GM19035 (cell line): Measurements from ENCODE around the gene BEAN1.

ENCODE experiments used
- ATAC-seq: cut with Tn5 transposase; IDR thresholded peaks from one replicate; pipeline ENCODE4 v1.9.1; 2021; ENCODE audit not compliant: unreplicated experiment

BEAN1 gene

GRCh38 chr16:66395806-66396555 is 31.1 kb upstream of the BEAN1 start:
- ATAC-seq: no peak

- no peak for ATAC-seq
Measured at GRCh38 chr16:66397736-66398433, 29.2 kb upstream of the BEAN1 start.

GRCh38 chr16:66399031-66399430 is 28.1 kb upstream of the BEAN1 start:
- ATAC-seq: no peak

- no peak for ATAC-seq
Measured at GRCh38 chr16:66399930-66400329, 27.2 kb upstream of the BEAN1 start.

GRCh38 chr16:66400503-66401380 is 26.4 kb upstream of the BEAN1 start:
- ATAC-seq: no peak

- no peak for ATAC-seq
Measured at GRCh38 chr16:66401610-66402009, 25.5 kb upstream of the BEAN1 start.

- no peak for ATAC-seq
Measured at GRCh38 chr16:66402166-66402565, 24.9 kb upstream of the BEAN1 start.

- no peak for ATAC-seq
Measured at GRCh38 chr16:66402591-66403230, 24.4 kb upstream of the BEAN1 start.

- no peak for ATAC-seq
Measured at GRCh38 chr16:66403531-66404145, 23.5 kb upstream of the BEAN1 start.

- no peak for ATAC-seq
Measured at GRCh38 chr16:66405057-66405783, 21.9 kb upstream of the BEAN1 start.

- peak; percentile 82 for ATAC-seq
Measured at GRCh38 chr16:66406534-66407221, 20.4 kb upstream of the BEAN1 start.

GRCh38 chr16:66408163-66409048 is 18.7 kb upstream of the BEAN1 start:
- no peak for ATAC-seq

- ATAC-seq: no peak
Measured at GRCh38 chr16:66409156-66409555, 17.9 kb upstream of the BEAN1 start.

GRCh38 chr16:66412182-66412581 is 14.9 kb upstream of the BEAN1 start:
- no peak for ATAC-seq

GRCh38 chr16:66414891-66415290 is 12.2 kb upstream of the BEAN1 start:
- ATAC-seq: no peak

GRCh38 chr16:66416136-66416535 is 11.0 kb upstream of the BEAN1 start:
- ATAC-seq: no peak

- ATAC-seq: no peak
Measured at GRCh38 chr16:66416939-66417700, 10.0 kb upstream of the BEAN1 start.
